HCT116 (cell line): ENCODE data around the gene STK24. TPM values are rescaled to one million over a fixed set of nuclear protein-coding genes. Genes with fewer than 3 reads are reported as not detected.

Experiments used
- ATAC-seq: fragments of 200-7000 bp; cut with Tn5 transposase; 2 replicates; pipeline ENCODE4 v1.9.1; 2020; ENCODE audit warnings: mild to moderate bottlenecking, moderate library complexity
- BruUV-seq: library from RNA; stranded (reverse); fragments of 400-500 nt; replicated peaks from 2 replicates; lab custom pipeline; 2021; lab: Mats Ljungman, UMichigan
- CTCF ChIA-PET: fragments of 300-600 bp; sonication (Branson Sonifier 250); formaldehyde crosslinking; loops from one replicate; lab custom pipeline; 2021; ENCODE audit warnings: antibody characterized with exemption; lab: Charles Lee
- POLR2A ChIA-PET: fragments of 300-600, 350-600 bp; sonication (Branson Sonifier 250); formaldehyde crosslinking; loops from one replicate; lab custom pipeline; 2021; ENCODE audit warnings: antibody characterized with exemption; lab: Charles Lee
- RAD21 ChIA-PET, 2 experiments: fragments of 300-600 bp; sonication (Branson Sonifier 250); formaldehyde crosslinking; loops; one replicate each; lab custom pipeline; 2023; ENCODE audit warnings: low total read pairs in 2 of 2; ENCODE audit not compliant: uncharacterized antibody in 2 of 2, unreplicated experiment in 2 of 2, low non-redundant PET in 1 of 2; lab: Charles Lee
- DNase-seq: peaks from one replicate; pipeline ENCODE4 v3.0.0-alpha.2; 2010; ENCODE audit warnings: low read depth, low spot score
- H2AFZ ChIP-seq: fragments of 200-600 bp; shearing (Covaris generic), sonication (generic); 2 replicates; pipeline ENCODE4 v1.6.1; 2017; ENCODE audit warnings: low read depth, mixed run types, mixed read lengths, antibody characterized with exemption, low read length; ENCODE audit not compliant: poor library complexity, severe bottlenecking
- H3K27ac ChIP-seq: 2 replicates; pipeline ENCODE4 v1.5.1; 2012; ENCODE audit warnings: low read depth, low read length
- H3K27me3 ChIP-seq: fragments of 200-600 bp; sonication (generic); 2 replicates; pipeline ENCODE4 v1.6.1; 2016; ENCODE audit warnings: mixed run types, low read length, mixed read lengths; ENCODE audit not compliant: insufficient read depth
- H3K36me3 ChIP-seq, 2 experiments: fragments of 200-500 bp in 1 of 2; fragments of 200-600 bp in 1 of 2; sonication (Bioruptor generic) in 1 of 2; sonication (generic) in 1 of 2; 2 replicates each; pipeline versions ENCODE4 v1.5.1 to v1.6.1; 2014 to 2016; ENCODE audit warnings: low read length in 2 of 2, inconsistent platforms in 1 of 2, mixed read lengths in 1 of 2, mixed run types in 1 of 2; ENCODE audit not compliant: insufficient read depth in 2 of 2, control insufficient read depth in 1 of 2
- H3K4me1 ChIP-seq, 2 experiments: fragments of 200-600 bp in 1 of 2; sonication (generic) in 1 of 2; 2 replicates each; pipeline versions ENCODE4 v1.5.1 to v1.6.1; 2012 to 2017; ENCODE audit warnings: low read length in 2 of 2, inconsistent platforms in 1 of 2, mild to moderate bottlenecking in 1 of 2, mixed read lengths in 1 of 2, mixed run types in 1 of 2, moderate library complexity in 1 of 2; ENCODE audit not compliant: insufficient read depth in 2 of 2, control insufficient read depth in 1 of 2
- H3K4me2 ChIP-seq: fragments of 200-600 bp; sonication (generic); 2 replicates; pipeline ENCODE4 v1.6.1; 2017; ENCODE audit warnings: mixed run types, low read length, mixed read lengths
- H3K4me3 ChIP-seq, 2 experiments: fragments of 200-600 bp in 1 of 2; sonication (generic) in 1 of 2; replicated peaks in 1 of 2; 2 replicates each; pipeline ENCODE4 v1.5.1; 2011 to 2016; ENCODE audit warnings: low read length in 2 of 2, control low read depth in 1 of 2, low read depth in 1 of 2, mild to moderate bottlenecking in 1 of 2, mixed read lengths in 1 of 2, mixed run types in 1 of 2
- H3K79me2 ChIP-seq: fragments of 200-600 bp; sonication (generic); 2 replicates; pipeline ENCODE4 v1.6.1; 2017; ENCODE audit warnings: mild to moderate bottlenecking, mixed run types, low read length, moderate library complexity, mixed read lengths; ENCODE audit not compliant: insufficient read depth
- H3K9ac ChIP-seq: fragments of 200-600 bp; sonication (generic); 2 replicates; pipeline ENCODE4 v1.6.1; 2016; ENCODE audit warnings: low read length, mixed read lengths
- H3K9me2 ChIP-seq: fragments of 200-600 bp; sonication (generic), shearing (Covaris generic); 2 replicates; pipeline ENCODE4 v1.6.1; 2017; ENCODE audit warnings: mixed run types, mild to moderate bottlenecking, moderate library complexity; ENCODE audit not compliant: insufficient read depth
- H3K9me3 ChIP-seq, 2 experiments: fragments of 200-500 bp in 1 of 2; fragments of 200-600 bp in 1 of 2; sonication (Bioruptor generic) in 1 of 2; sonication (generic) in 1 of 2; 2 replicates each; pipeline ENCODE4 v1.6.1; 2014 to 2017; ENCODE audit warnings: low read length in 2 of 2, mixed read lengths in 2 of 2, inconsistent platforms in 1 of 2, low read depth in 1 of 2, mild to moderate bottlenecking in 1 of 2, mixed run types in 1 of 2, moderate library complexity in 1 of 2; ENCODE audit not compliant: control insufficient read depth in 1 of 2, insufficient read depth in 1 of 2
- H4K20me1 ChIP-seq: fragments of 200-600 bp; sonication (generic), shearing (Covaris generic); 2 replicates; pipeline ENCODE4 v1.6.1; 2017; ENCODE audit warnings: mixed run types, mild to moderate bottlenecking, moderate library complexity; ENCODE audit not compliant: insufficient read depth
- CBX3 ChIP-seq: IDR thresholded peaks from 2 replicates; pipeline ENCODE4 v1.6.1; 2012; ENCODE audit warnings: low read depth
- EGR1 ChIP-seq: IDR thresholded peaks from 2 replicates; pipeline ENCODE4 v1.6.1; 2012; ENCODE audit warnings: low read depth
- ELF1 ChIP-seq: IDR thresholded peaks from 2 replicates; pipeline ENCODE4 v1.6.1; 2012; ENCODE audit warnings: low read depth, borderline replicate concordance
- FOSL1 ChIP-seq: IDR thresholded peaks from 2 replicates; pipeline ENCODE4 v1.6.1; 2012; ENCODE audit warnings: low read depth
- POLR2A ChIP-seq: IDR thresholded peaks from 2 replicates; pipeline ENCODE4 v1.7.0; 2011; ENCODE audit warnings: borderline replicate concordance; ENCODE audit not compliant: insufficient read depth, insufficient read length; ENCODE audit errors: extremely low read depth
- POLR2AphosphoS5 ChIP-seq: IDR thresholded peaks from 2 replicates; pipeline ENCODE4 v1.6.1; 2011; ENCODE audit warnings: mild to moderate bottlenecking, low read depth, low read length, moderate library complexity
- SIN3A ChIP-seq: IDR thresholded peaks from 2 replicates; pipeline ENCODE4 v1.6.1; 2012; ENCODE audit warnings: low read depth
- SRF ChIP-seq: IDR thresholded peaks from 2 replicates; pipeline ENCODE4 v1.6.1; 2012; ENCODE audit warnings: low read depth
- TCF7L2 ChIP-seq: IDR thresholded peaks from 2 replicates; pipeline ENCODE4 v1.7.0; 2011; ENCODE audit warnings: borderline replicate concordance, inconsistent platforms; ENCODE audit not compliant: insufficient read depth, insufficient read length; ENCODE audit errors: extremely low read depth
- YY1 ChIP-seq: IDR thresholded peaks from 2 replicates; pipeline ENCODE4 v1.6.1; 2011; ENCODE audit warnings: low read length, low read depth, moderate library complexity, mild to moderate bottlenecking; ENCODE audit not compliant: insufficient replicate concordance; ENCODE audit errors: extremely low read depth
- ZNF274 ChIP-seq: fragments of 200-500 bp; sonication (Bioruptor generic); IDR thresholded peaks from 2 replicates; pipeline ENCODE4 v1.6.1; 2014; ENCODE audit warnings: mild to moderate bottlenecking, low read depth, low read length, inconsistent platforms
- intact Hi-C: fragments of 100-400 bp; cut with micrococcal nuclease; formaldehyde crosslinking; loops from 2 replicates; pipeline ENCODE4 v1.10.0; 2022
- total RNA-seq: library from RNA; stranded (reverse); gene quantifications from one replicate; pipeline ENCODE4 v1.2.1, GENCODE V29; 2021; ENCODE audit not compliant: unreplicated experiment

Gene STK24
- total RNA-seq, 1 experiment from 2014 or later: 137 TPM

GRCh38 chr13:98422046-98422445 lies 154.9 kb downstream of the STK24 start:
- no peak overlapping the region for H3K4me3 ChIP-seq
- H3K9me3 ChIP-seq: no peaks in the 10 kb centered on the region
- H2AFZ ChIP-seq: no peak overlapping the region
- H3K27ac ChIP-seq: no peak overlapping the region
- intact Hi-C loops: no loop called here
- ChIA-PET CTCF (no interaction called here), RAD21 (no interaction called here), POLR2A (no interaction called here)
- H3K79me2 ChIP-seq: no peaks in the 10 kb centered on the region
- DNase-seq: no peak
- TF ChIP-seq POLR2AphosphoS5 (no peak), TCF7L2 (no peak), SIN3A (no peak), ELF1 (no peak), FOSL1 (no peak), YY1 (no peak), POLR2A (no peak), ZNF274 (no peak)
- no peaks in the 10 kb centered on the region for H3K36me3 ChIP-seq
- no TSS peak for BruUV-seq
- no peaks in the 10 kb centered on the region for H3K4me1 ChIP-seq
- ATAC-seq: no peak
- no peaks in the 10 kb centered on the region for H3K27me3 ChIP-seq
- no peaks in the 10 kb centered on the region for H4K20me1 ChIP-seq
- no peak overlapping the region for H3K9ac ChIP-seq
- no peak overlapping the region for H3K4me2 ChIP-seq
- no peaks in the 10 kb centered on the region for H3K9me2 ChIP-seq

DNA sequence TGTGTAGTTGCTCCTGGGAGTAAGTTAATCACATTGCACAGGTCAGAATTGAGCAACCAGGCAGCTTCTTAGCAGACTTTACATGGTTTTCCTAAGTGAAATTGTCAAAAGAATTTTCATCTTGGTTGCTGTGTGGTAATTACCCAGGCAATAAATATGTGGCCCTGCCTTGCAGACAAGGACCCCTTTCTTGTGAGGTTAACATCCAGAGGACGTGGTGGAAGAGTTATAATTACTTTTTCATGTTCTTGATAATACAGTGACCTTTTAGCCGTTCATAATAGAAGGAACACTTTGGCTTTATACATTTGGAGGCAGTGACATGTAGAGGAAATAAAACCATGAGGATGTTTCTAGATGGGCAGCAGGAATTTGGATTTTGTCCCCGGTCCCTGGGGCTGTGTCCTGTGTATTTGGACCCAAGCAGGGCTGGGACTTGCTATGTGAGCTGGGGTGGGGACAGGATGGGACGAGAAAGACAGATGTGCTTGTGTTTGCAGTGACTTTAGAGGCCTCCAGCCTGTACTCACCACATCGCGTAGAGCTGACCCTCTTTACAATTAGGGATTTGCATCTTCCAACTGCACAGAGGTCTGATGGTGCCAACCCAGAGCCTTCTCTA lies 156.2 kb downstream of the STK24 start:
- Histone ChIP-seq H4K20me1 (no peaks in the 10 kb centered on the region), H3K79me2 (no peaks in the 10 kb centered on the region), H2AFZ (no peak overlapping the region), H3K4me2 (no peak overlapping the region), H3K9ac (no peak overlapping the region), H3K27me3 (no peaks in the 10 kb centered on the region), H3K9me2 (no peaks in the 10 kb centered on the region), H3K36me3 (no peaks in the 10 kb centered on the region; a peak in 1 of 4 replicates), H3K4me1 (no peaks in the 10 kb centered on the region), H3K4me3 (no peak overlapping the region), H3K27ac (no peak overlapping the region), H3K9me3 (no peaks in the 10 kb centered on the region)
- no TSS peak for BruUV-seq
- ChIA-PET RAD21 (no interaction called here), POLR2A (no interaction called here), CTCF (no interaction called here)
- DNase-seq: no peak
- ATAC-seq: no peak
- TF ChIP-seq CBX3 (no peak), ZNF274 (no peak), SIN3A (no peak), EGR1 (no peak), SRF (no peak), ELF1 (no peak)
- intact Hi-C loops: no loop called here
